KG1 (cell line): ENCODE measurements around the gene UGT1A1.

ENCODE experiments used
- DNase-seq: peaks from one replicate; lab custom pipeline; 2025; lab: John Stamatoyannopoulos, UW

UGT1A1 gene

GRCh38 chr2:233758141-233758540 is 1.9 kb upstream of the UGT1A1 start:
- no peak for DNase-seq

GRCh38 chr2:233758849-233759248 is 1.2 kb upstream of the UGT1A1 start:
- DNase-seq: no peak

GRCh38 chr2:233761040-233761769 is 1.1 kb downstream of the UGT1A1 start:
- no peak for DNase-seq

- DNase-seq: no peak
These were observed 4.2 kb downstream of the UGT1A1 start for GRCh38 chr2:233764264-233764663.

GRCh38 chr2:233764761-233765160 is 4.7 kb downstream of the UGT1A1 start:
- DNase-seq: no peak

- DNase-seq: no peak
These were observed 6.3 kb downstream of the UGT1A1 start for GRCh38 chr2:233766416-233766815.

GRCh38 chr2:233768076-233768475 is 8.0 kb downstream of the UGT1A1 start:
- no peak for DNase-seq

GRCh38 chr2:233769260-233769659 is 9.2 kb downstream of the UGT1A1 start:
- no peak for DNase-seq

GRCh38 chr2:233772153-233772552 is 12.1 kb downstream of the UGT1A1 start:
- DNase-seq: no peak

GRCh38 chr2:233772583-233772982 is 12.5 kb downstream of the UGT1A1 start:
- DNase-seq: no peak

GRCh38 chr2:233773854-233774253 is 13.8 kb downstream of the UGT1A1 start:
- no peak for DNase-seq

- DNase-seq: no peak
These were observed 15.3 kb downstream of the UGT1A1 start for GRCh38 chr2:233775414-233775813.

GRCh38 chr2:233778030-233778429 is 18.0 kb downstream of the UGT1A1 start, which contains the start of gene MROH2A:
Gene MROH2A, plus strand, starts transcription at chr2:233778330. Its CDS starts 1,029 bp downstream, at chr2:233779359.
- no peak for DNase-seq

GRCh38 chr2:233779722-233780121 is 19.7 kb downstream of the UGT1A1 start:
- no peak for DNase-seq

GRCh38 chr2:233780771-233781170 is 20.7 kb downstream of the UGT1A1 start:
- DNase-seq: no peak

GRCh38 chr2:233789554-233789953 is 29.5 kb downstream of the UGT1A1 start:
- no peak for DNase-seq

GRCh38 chr2:233791151-233791882 is 31.2 kb downstream of the UGT1A1 start:
- DNase-seq: no peak

- no peak for DNase-seq
These were observed 31.8 kb downstream of the UGT1A1 start for GRCh38 chr2:233791883-233792329.

GRCh38 chr2:233792720-233793119 is 32.6 kb downstream of the UGT1A1 start:
- no peak for DNase-seq

- no peak for DNase-seq
These were observed 33.5 kb downstream of the UGT1A1 start for GRCh38 chr2:233793465-233794127.

GRCh38 chr2:233794128-233794658 is 34.1 kb downstream of the UGT1A1 start:
- DNase-seq: no peak

GRCh38 chr2:233795735-233796171 is 35.7 kb downstream of the UGT1A1 start:
- no peak for DNase-seq
